ENCODE results near the gene FGFR1OP2. TPM values are rescaled to one million over a fixed set of nuclear protein-coding genes. Genes with fewer than 3 reads are reported as not detected.
"Not testable (repeated sequence)": the region's sequence is repeated elsewhere in the genome, so short reads cannot be mapped to it uniquely, and the experiment has no call there.

The FGFR1OP2 gene
- total and polyA plus RNA-seq, 2 donors: 52.4 to 56.0 TPM

DNA sequence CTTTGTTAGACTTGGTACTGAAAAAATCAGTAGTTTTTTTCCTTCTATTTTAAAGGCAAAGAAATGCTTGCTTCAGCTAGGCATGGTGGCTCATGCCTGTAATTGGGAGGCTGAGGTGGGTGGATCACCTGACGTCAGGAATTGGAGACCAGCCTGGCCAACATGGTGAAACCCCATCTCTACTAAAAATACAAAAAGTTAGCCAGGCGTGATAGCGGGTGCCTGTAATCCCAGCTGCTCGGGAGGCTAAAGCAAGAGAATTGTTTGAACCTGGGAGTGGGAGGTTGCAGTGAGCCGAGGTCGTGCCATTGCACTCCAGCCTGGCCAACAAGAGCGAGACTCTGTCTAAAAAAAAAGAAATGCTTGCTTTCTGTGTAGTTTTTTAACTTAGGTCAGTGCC, 23.1 kb downstream of the FGFR1OP2 start:
- peaks cover 15 to 60% of the 10 kb centered on the region in 2 donors for H3K36me3 ChIP-seq (ENCODE audit: control insufficient read depth in 2 of 2, insufficient read depth in 2 of 2, low read length in 1 of 2)
- not testable (repeated sequence) for H3K4me3 ChIP-seq (ENCODE audit: low read length in 2 of 2); H3K27me3 ChIP-seq (ENCODE audit: control insufficient read depth in 2 of 2, insufficient read depth in 1 of 2, low read length in 1 of 2); H3K4me1 ChIP-seq (ENCODE audit: control insufficient read depth in 2 of 2, insufficient read depth in 2 of 2, low read length in 2 of 2); H3K9me3 ChIP-seq (ENCODE audit: control insufficient read depth in 2 of 2, insufficient read depth in 1 of 2, low read length in 1 of 2); H3K27ac ChIP-seq (ENCODE audit: low read depth in 1 of 2, low read length in 1 of 2); DNase-seq (ENCODE audit: low read depth in 6 of 9, low spot score in 9 of 9)
- 95% methylated on average over 7 of the region's 7 CpGs for WGBS

DNA sequence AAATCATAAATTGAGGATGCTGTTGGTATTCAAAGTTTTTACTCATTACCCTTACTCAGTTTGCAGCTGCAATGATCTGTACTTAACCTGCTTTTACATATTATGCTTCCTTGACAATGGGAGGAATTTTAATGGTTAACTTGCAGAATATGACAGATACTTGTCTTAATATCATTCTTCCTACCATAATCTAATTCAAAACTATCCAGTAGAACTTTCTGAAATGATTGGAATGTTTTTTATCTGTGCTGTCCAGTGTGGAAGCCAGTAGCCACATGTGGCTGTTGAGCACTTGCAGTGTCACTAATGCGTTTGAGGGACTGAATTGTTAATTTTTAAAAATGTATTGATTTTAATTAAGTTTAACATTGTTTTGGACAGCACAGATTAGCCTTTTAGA, 23.5 kb downstream of the FGFR1OP2 start:
- DNase-seq (ENCODE audit: low read depth in 6 of 9, low spot score in 9 of 9): no peak
- 100% methylated on average over 1 of the region's 1 CpG for WGBS
- H3K27me3 ChIP-seq (ENCODE audit: control insufficient read depth in 2 of 2, insufficient read depth in 1 of 2, low read length in 1 of 2): no peaks in the 10 kb centered on the region
- H3K4me3 ChIP-seq (ENCODE audit: low read length in 2 of 2): no peak overlapping the region
- peaks cover 13 to 59% of the 10 kb centered on the region in 2 donors for H3K36me3 ChIP-seq (ENCODE audit: control insufficient read depth in 2 of 2, insufficient read depth in 2 of 2, low read length in 1 of 2)
- H3K27ac ChIP-seq (ENCODE audit: low read depth in 1 of 2, low read length in 1 of 2): no peak overlapping the region
- H3K9me3 ChIP-seq (ENCODE audit: control insufficient read depth in 2 of 2, insufficient read depth in 1 of 2, low read length in 1 of 2): no peaks in the 10 kb centered on the region
- no peaks in the 10 kb centered on the region for H3K4me1 ChIP-seq (ENCODE audit: control insufficient read depth in 2 of 2, insufficient read depth in 2 of 2, low read length in 2 of 2)

DNA sequence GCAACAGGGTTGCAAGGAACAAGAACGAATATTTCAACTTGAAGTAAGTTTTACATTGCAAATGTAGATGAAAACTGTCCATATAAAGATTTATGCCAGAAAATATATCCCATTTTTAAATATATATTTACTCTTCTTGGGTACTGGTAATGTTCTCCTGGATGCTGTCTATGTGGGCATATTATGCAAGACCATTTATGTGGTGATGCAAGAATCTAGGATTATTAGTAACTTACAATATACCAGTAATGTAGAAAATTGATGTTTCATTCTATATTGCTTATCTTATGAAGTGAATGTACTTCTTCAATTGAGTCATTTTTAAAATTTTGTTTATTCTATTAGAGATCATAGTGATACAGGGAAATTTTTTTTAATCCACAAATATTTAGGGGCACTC, 25.1 kb downstream of the FGFR1OP2 start:
- H3K27ac ChIP-seq (ENCODE audit: low read depth in 1 of 2, low read length in 1 of 2): no peak overlapping the region
- no peaks in the 10 kb centered on the region for H3K27me3 ChIP-seq (ENCODE audit: control insufficient read depth in 2 of 2, insufficient read depth in 1 of 2, low read length in 1 of 2)
- H3K36me3 ChIP-seq (ENCODE audit: control insufficient read depth in 2 of 2, insufficient read depth in 2 of 2, low read length in 1 of 2): peaks cover 12 to 54% of the 10 kb centered on the region in 2 donors
- no peaks in the 10 kb centered on the region for H3K4me1 ChIP-seq (ENCODE audit: control insufficient read depth in 2 of 2, insufficient read depth in 2 of 2, low read length in 2 of 2)
- H3K9me3 ChIP-seq (ENCODE audit: control insufficient read depth in 2 of 2, insufficient read depth in 1 of 2, low read length in 1 of 2): no peaks in the 10 kb centered on the region
- DNase-seq (ENCODE audit: low read depth in 6 of 9, low spot score in 9 of 9): no peak
- no peak overlapping the region for H3K4me3 ChIP-seq (ENCODE audit: low read length in 2 of 2)
- WGBS: 97% methylated on average over 1 of the region's 1 CpG

DNA sequence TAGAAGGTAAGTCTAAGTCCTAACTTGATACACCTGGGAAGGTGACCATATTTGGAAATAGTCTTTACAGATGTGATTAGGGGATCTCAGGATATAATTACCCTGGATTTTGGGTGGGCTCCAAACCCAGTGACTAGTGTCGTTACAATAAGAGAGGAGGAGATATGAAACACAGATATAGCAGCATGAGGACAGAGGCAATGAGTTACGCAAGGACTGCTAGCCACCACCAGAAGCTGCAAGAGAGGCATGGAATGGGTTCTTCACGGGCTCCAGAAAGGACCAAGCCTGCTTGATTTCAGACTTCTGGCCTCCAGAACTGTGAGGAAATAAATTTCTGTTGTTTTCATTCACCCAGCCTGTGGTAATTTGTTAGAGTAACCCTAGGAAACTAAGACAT, 28.6 kb downstream of the FGFR1OP2 start:
- no peak overlapping the region for H3K4me3 ChIP-seq (ENCODE audit: low read length in 2 of 2)
- no peaks in the 10 kb centered on the region for H3K4me1 ChIP-seq (ENCODE audit: control insufficient read depth in 2 of 2, insufficient read depth in 2 of 2, low read length in 2 of 2)
- WGBS: 97% methylated on average over 3 of the region's 3 CpGs
- DNase-seq (ENCODE audit: low read depth in 6 of 9, low spot score in 9 of 9): no peak
- no peaks in the 10 kb centered on the region for H3K9me3 ChIP-seq (ENCODE audit: control insufficient read depth in 2 of 2, insufficient read depth in 1 of 2, low read length in 1 of 2)
- peaks cover 17 to 50% of the 10 kb centered on the region in 2 donors for H3K36me3 ChIP-seq (ENCODE audit: control insufficient read depth in 2 of 2, insufficient read depth in 2 of 2, low read length in 1 of 2)
- H3K27me3 ChIP-seq (ENCODE audit: control insufficient read depth in 2 of 2, insufficient read depth in 1 of 2, low read length in 1 of 2): no peaks in the 10 kb centered on the region
- H3K27ac ChIP-seq (ENCODE audit: low read depth in 1 of 2, low read length in 1 of 2): no peak overlapping the region

DNA sequence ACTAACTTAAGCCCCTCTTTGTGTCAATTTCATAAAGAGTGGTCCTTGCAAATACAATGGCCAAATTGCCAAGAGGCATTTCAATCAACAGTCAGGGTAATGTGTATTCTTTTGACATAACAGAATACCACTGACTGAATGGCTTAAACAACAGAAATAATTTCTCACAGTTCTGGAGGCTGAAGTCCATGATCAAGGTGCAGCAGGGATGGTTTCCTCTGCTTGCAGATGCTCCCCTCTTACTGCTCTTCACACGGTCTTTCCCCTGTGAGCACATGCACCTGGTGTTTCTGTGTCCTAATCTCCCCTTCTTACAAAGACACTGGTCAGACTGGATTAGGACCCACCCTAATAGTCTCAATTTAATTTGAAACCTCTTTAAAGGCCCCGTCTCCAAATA, 31.9 kb downstream of the FGFR1OP2 start:
- 98% methylated on average over 2 of the region's 2 CpGs for WGBS
- peaks cover 26 to 50% of the 10 kb centered on the region in 2 donors for H3K36me3 ChIP-seq (ENCODE audit: control insufficient read depth in 2 of 2, insufficient read depth in 2 of 2, low read length in 1 of 2)
- H3K4me3 ChIP-seq (ENCODE audit: low read length in 2 of 2): no peak overlapping the region
- H3K27me3 ChIP-seq (ENCODE audit: control insufficient read depth in 2 of 2, insufficient read depth in 1 of 2, low read length in 1 of 2): no peaks in the 10 kb centered on the region
- DNase-seq (ENCODE audit: low read depth in 6 of 9, low spot score in 9 of 9): no peak
- no peaks in the 10 kb centered on the region for H3K9me3 ChIP-seq (ENCODE audit: control insufficient read depth in 2 of 2, insufficient read depth in 1 of 2, low read length in 1 of 2)
- no peaks in the 10 kb centered on the region for H3K4me1 ChIP-seq (ENCODE audit: control insufficient read depth in 2 of 2, insufficient read depth in 2 of 2, low read length in 2 of 2)
- no peak overlapping the region for H3K27ac ChIP-seq (ENCODE audit: low read depth in 1 of 2, low read length in 1 of 2)

DNA sequence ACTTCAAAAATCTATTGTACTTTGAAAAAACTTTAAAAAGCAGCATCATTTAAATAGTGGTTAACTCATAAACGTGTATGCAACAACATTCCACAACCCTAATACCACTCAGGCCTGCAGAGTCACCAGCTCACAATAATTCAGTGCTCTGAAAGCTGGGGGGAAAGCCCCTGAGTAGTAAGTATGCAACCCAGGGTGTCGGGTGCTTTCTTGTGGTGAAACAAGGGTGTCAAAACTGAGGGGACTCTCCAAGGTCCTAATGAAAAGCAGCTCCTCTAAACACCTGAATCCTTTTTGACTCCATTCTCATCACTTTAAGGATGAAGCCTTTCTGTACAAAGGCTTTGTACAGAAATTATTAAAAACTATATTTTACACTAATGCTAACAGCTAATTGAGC, 33.7 kb downstream of the FGFR1OP2 start:
- WGBS: 74% methylated on average over 2 of the region's 2 CpGs
- H3K27ac ChIP-seq (ENCODE audit: low read depth in 1 of 2, low read length in 1 of 2): no peak overlapping the region
- H3K4me1 ChIP-seq (ENCODE audit: control insufficient read depth in 2 of 2, insufficient read depth in 2 of 2, low read length in 2 of 2): no peaks in the 10 kb centered on the region
- H3K27me3 ChIP-seq (ENCODE audit: control insufficient read depth in 2 of 2, insufficient read depth in 1 of 2, low read length in 1 of 2): no peaks in the 10 kb centered on the region
- peaks cover 35 to 56% of the 10 kb centered on the region in 2 donors for H3K36me3 ChIP-seq (ENCODE audit: control insufficient read depth in 2 of 2, insufficient read depth in 2 of 2, low read length in 1 of 2)
- H3K4me3 ChIP-seq (ENCODE audit: low read length in 2 of 2): no peak overlapping the region
- no peaks in the 10 kb centered on the region for H3K9me3 ChIP-seq (ENCODE audit: control insufficient read depth in 2 of 2, insufficient read depth in 1 of 2, low read length in 1 of 2)
- DNase-seq (ENCODE audit: low read depth in 6 of 9, low spot score in 9 of 9): peak in 3 of 9 donors; percentile 13 to 41 (median 15)

DNA sequence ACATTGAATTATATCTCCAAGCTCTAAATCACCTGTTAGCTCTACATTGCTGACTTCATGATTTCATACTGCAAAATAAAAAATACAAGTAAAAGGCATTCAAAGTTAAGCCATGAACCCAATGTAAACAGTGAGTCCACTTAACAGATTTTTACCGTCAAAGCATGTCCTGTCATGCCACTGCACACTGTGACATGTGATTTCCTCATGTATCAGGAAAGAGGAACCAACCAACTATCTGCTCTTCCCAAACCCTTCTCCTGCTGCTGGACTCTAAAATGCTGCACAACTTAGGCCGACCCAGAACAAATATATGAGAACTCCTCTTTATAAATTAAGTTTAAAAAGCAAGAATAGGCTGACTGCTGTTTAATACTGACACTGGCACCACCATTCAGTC, 38.4 kb downstream of the FGFR1OP2 start:
- Histone ChIP-seq H3K27ac (ENCODE audit: low read depth in 1 of 2, low read length in 1 of 2) (no peak overlapping the region), H3K4me3 (ENCODE audit: low read length in 2 of 2) (no peak overlapping the region), H3K27me3 (ENCODE audit: control insufficient read depth in 2 of 2, insufficient read depth in 1 of 2, low read length in 1 of 2) (no peaks in the 10 kb centered on the region), H3K4me1 (ENCODE audit: control insufficient read depth in 2 of 2, insufficient read depth in 2 of 2, low read length in 2 of 2) (no peaks in the 10 kb centered on the region), H3K9me3 (ENCODE audit: control insufficient read depth in 2 of 2, insufficient read depth in 1 of 2, low read length in 1 of 2) (no peaks in the 10 kb centered on the region), H3K36me3 (ENCODE audit: control insufficient read depth in 2 of 2, insufficient read depth in 2 of 2, low read length in 1 of 2) (peaks cover 36 to 69% of the 10 kb centered on the region in 2 donors)
- 91% methylated on average over 2 of the region's 2 CpGs for WGBS
- no peak for DNase-seq (ENCODE audit: low read depth in 6 of 9, low spot score in 9 of 9)

DNA sequence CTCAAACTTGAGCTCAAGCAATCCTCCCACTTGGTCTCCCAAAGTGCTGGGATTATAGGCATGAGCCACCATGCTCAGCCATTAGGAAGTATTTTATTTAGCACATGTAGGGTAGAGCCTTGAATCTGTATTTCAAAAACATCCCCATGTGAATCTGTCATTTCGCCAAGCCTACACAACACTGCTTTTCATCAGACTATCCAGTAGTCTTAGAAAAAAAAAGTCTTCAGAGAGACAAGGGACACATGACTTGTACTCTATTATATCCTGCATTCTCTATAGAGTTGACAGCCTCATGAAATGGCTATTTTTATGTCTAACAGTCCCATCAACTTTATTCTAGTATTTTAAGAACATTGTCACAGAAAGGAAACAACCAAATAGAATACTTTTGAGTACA, 40.5 kb downstream of the FGFR1OP2 start:
- H3K4me1 ChIP-seq (ENCODE audit: control insufficient read depth in 2 of 2, insufficient read depth in 2 of 2, low read length in 2 of 2): no peaks in the 10 kb centered on the region
- H3K9me3 ChIP-seq (ENCODE audit: control insufficient read depth in 2 of 2, insufficient read depth in 1 of 2, low read length in 1 of 2): no peaks in the 10 kb centered on the region
- peaks cover 33 to 72% of the 10 kb centered on the region in 2 donors for H3K36me3 ChIP-seq (ENCODE audit: control insufficient read depth in 2 of 2, insufficient read depth in 2 of 2, low read length in 1 of 2)
- no peak overlapping the region for H3K4me3 ChIP-seq (ENCODE audit: low read length in 2 of 2)
- DNase-seq (ENCODE audit: low read depth in 6 of 9, low spot score in 9 of 9): no peak
- no peak overlapping the region for H3K27ac ChIP-seq (ENCODE audit: low read depth in 1 of 2, low read length in 1 of 2)
- 97% methylated on average over 1 of the region's 1 CpG for WGBS
- no peaks in the 10 kb centered on the region for H3K27me3 ChIP-seq (ENCODE audit: control insufficient read depth in 2 of 2, insufficient read depth in 1 of 2, low read length in 1 of 2)

DNA sequence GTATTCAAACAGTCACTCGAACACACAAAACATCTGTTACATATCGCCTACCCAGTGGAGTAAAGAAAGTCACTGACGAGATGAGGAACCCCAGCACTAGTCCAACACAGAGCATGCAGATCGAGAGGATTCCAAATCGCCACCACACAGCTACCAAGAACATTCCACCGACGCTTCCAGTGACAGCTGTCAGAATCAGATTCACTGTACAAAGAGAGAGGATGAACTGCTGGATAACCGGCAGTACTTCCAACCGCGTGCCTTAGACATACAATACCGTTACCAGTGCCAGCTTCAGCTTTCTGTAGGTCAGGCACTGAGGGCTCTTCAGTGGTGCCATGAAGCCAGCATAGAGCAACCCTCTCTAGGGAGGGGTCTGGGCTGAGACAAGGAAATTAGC, 41.5 kb downstream of the FGFR1OP2 start:
- Histone ChIP-seq H3K36me3 (ENCODE audit: control insufficient read depth in 2 of 2, insufficient read depth in 2 of 2, low read length in 1 of 2) (peaks cover 31 to 69% of the 10 kb centered on the region in 2 donors), H3K4me1 (ENCODE audit: control insufficient read depth in 2 of 2, insufficient read depth in 2 of 2, low read length in 2 of 2) (no peaks in the 10 kb centered on the region), H3K27me3 (ENCODE audit: control insufficient read depth in 2 of 2, insufficient read depth in 1 of 2, low read length in 1 of 2) (no peaks in the 10 kb centered on the region), H3K27ac (ENCODE audit: low read depth in 1 of 2, low read length in 1 of 2) (no peak overlapping the region), H3K4me3 (ENCODE audit: low read length in 2 of 2) (no peak overlapping the region), H3K9me3 (ENCODE audit: control insufficient read depth in 2 of 2, insufficient read depth in 1 of 2, low read length in 1 of 2) (no peaks in the 10 kb centered on the region)
- no peak for DNase-seq (ENCODE audit: low read depth in 6 of 9, low spot score in 9 of 9)
- 98% methylated on average over 11 of the region's 11 CpGs for WGBS

DNA sequence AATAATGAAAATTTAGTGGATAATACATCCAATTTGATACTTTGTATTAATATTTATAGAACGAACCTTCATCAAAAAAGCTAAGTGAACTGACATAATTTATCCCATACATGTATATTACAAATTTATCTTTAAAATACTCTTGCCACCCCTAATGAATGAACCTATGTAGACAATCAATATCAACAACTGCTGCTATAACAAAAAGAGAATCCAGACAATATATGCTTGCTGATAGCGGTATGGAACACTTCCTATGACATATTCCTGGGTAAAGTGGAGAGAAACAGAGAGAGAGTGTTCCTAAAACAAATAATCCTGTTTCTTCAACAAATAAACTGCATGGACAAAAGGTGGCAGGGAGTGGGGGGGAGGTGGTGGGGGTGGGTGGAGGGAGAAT, 44.6 kb downstream of the FGFR1OP2 start:
- Histone ChIP-seq H3K27ac (ENCODE audit: low read depth in 1 of 2, low read length in 1 of 2) (no peak overlapping the region), H3K36me3 (ENCODE audit: control insufficient read depth in 2 of 2, insufficient read depth in 2 of 2, low read length in 1 of 2) (peaks cover 23 to 69% of the 10 kb centered on the region in 2 donors)

More for the DNA sequence above, 44.6 kb downstream of the FGFR1OP2 start:
- 96% methylated on average over 2 of the region's 2 CpGs for WGBS
- Histone ChIP-seq H3K4me1 (ENCODE audit: control insufficient read depth in 2 of 2, insufficient read depth in 2 of 2, low read length in 2 of 2) (no peaks in the 10 kb centered on the region), H3K9me3 (ENCODE audit: control insufficient read depth in 2 of 2, insufficient read depth in 1 of 2, low read length in 1 of 2) (no peaks in the 10 kb centered on the region), H3K27me3 (ENCODE audit: control insufficient read depth in 2 of 2, insufficient read depth in 1 of 2, low read length in 1 of 2) (no peaks in the 10 kb centered on the region), H3K4me3 (ENCODE audit: low read length in 2 of 2) (no peak overlapping the region)
- DNase-seq (ENCODE audit: low read depth in 6 of 9, low spot score in 9 of 9): no peak

All from thymus (tissue), 11 donors.